Natural killer cell (primary cell): ENCODE data around the gene CADM2. TPM values are rescaled to one million over a fixed set of nuclear protein-coding genes. Genes with fewer than 3 reads are reported as not detected.

Experiments
- ATAC-seq, 3 donors: fragments of 150-1000 bp in 2 of 3; fragments of 200-7000 bp in 1 of 3; cut with Tn5 transposase; 1 replicate in 1 of 3; 2 replicates in 2 of 3; pipeline ENCODE4 v1.10.0; 2021; ENCODE audit warnings: mild to moderate bottlenecking in 2 of 3, moderate library complexity in 2 of 3
- DNase-seq, 2 donors: peaks; one replicate each; pipeline versions ENCODE4 v3.0.0 to v3.0.0-alpha.2; 2013 to 2021; ENCODE audit warnings: mixed read lengths in 1 of 2
- H3K27ac ChIP-seq: one replicate; pipeline ENCODE4 v1.5.1; 2013; ENCODE audit warnings: mild to moderate bottlenecking, low read length
- H3K27me3 ChIP-seq: one replicate; pipeline ENCODE4 v1.6.1; 2013; ENCODE audit warnings: low read length; ENCODE audit not compliant: control insufficient read depth, insufficient read depth
- H3K36me3 ChIP-seq: one replicate; pipeline ENCODE4 v1.6.1; 2013; ENCODE audit warnings: low read length; ENCODE audit not compliant: control insufficient read depth, insufficient read depth
- H3K4me1 ChIP-seq: one replicate; pipeline ENCODE4 v1.6.1; 2013; ENCODE audit warnings: low read length; ENCODE audit not compliant: control insufficient read depth, insufficient read depth
- H3K4me3 ChIP-seq: one replicate; pipeline ENCODE4 v1.5.1; 2013; ENCODE audit warnings: low read length
- H3K9me3 ChIP-seq: one replicate; pipeline ENCODE4 v1.6.1; 2013; ENCODE audit warnings: low read length; ENCODE audit not compliant: control insufficient read depth, insufficient read depth
- H3K27ac Mint-ChIP-seq, 2 donors: one replicate each; pipeline ENCODE4 v1.8.0; 2022; ENCODE audit warnings: mild to moderate bottlenecking in 2 of 2, mixed read lengths in 2 of 2, moderate library complexity in 1 of 2
- H3K27me3 Mint-ChIP-seq, 2 donors: one replicate each; pipeline ENCODE4 v1.8.0; 2022; ENCODE audit warnings: low read depth in 2 of 2, mixed read lengths in 2 of 2
- H3K36me3 Mint-ChIP-seq: one replicate; pipeline ENCODE4 v1.8.0; 2022; ENCODE audit warnings: mixed read lengths
- H3K4me1 Mint-ChIP-seq, 2 donors: one replicate each; pipeline ENCODE4 v1.8.0; 2022; ENCODE audit warnings: mixed read lengths in 2 of 2
- H3K4me3 Mint-ChIP-seq: one replicate; pipeline ENCODE4 v1.8.0; 2022; ENCODE audit warnings: mild to moderate bottlenecking, moderate library complexity, mixed read lengths
- H3K9me3 Mint-ChIP-seq, 2 donors: one replicate each; pipeline ENCODE4 v1.8.0; 2022; ENCODE audit warnings: mixed read lengths in 2 of 2
- CTCF ChIP-seq: fragments of 200-600 bp; IDR thresholded peaks from one replicate; pipeline ENCODE4 v1.8.0; 2022; ENCODE audit warnings: antibody characterized with exemption
- WGBS: methylation state at CpG from one replicate; pipeline ENCODE4 v1.1.7; 2013; ENCODE audit warnings: missing lambda C conversion rate; ENCODE audit not compliant: insufficient coverage; 5-methylcytosine and 5-hydroxymethylcytosine counted together
- intact Hi-C: fragments of 100-400 bp; cut with micrococcal nuclease; formaldehyde crosslinking; loops from one replicate; pipeline ENCODE4 v1.14.2; 2022
- total RNA-seq, 4 donors: library from RNA; stranded (reverse); fragments of 120-200 nt in 1 of 4; gene quantifications; one replicate each; pipeline versions ENCODE4 v1.2.3 to v1.2.4, GENCODE V29; 2013 to 2022

CADM2 gene
- total RNA-seq, 3 donors from 2014 or later (not counting 1 experiment from before 2014, with no cell fraction given) = 0.07 TPM; not detected in 2

GRCh38 chr3:85159376-85159775 is 200.6 kb downstream of the CADM2 start:
- H3K27me3 Mint-ChIP-seq = no peaks in the 10 kb centered on the region
- H3K27ac Mint-ChIP-seq = no peak overlapping the region
- no peak overlapping the region for H3K4me3 Mint-ChIP-seq
- Histone ChIP-seq H3K36me3 (no peaks in the 10 kb centered on the region), H3K27ac (no peak overlapping the region), H3K9me3 (peaks cover 3% of the 10 kb centered on the region), H3K4me1 (no peaks in the 10 kb centered on the region), H3K27me3 (no peaks in the 10 kb centered on the region), H3K4me3 (no peak overlapping the region)
- H3K9me3 Mint-ChIP-seq = peaks cover 10 to 14% of the 10 kb centered on the region in 2 donors
- ATAC-seq (no peak), DNase-seq (no peak)
- H3K36me3 Mint-ChIP-seq = no peaks in the 10 kb centered on the region
- no peak for TF ChIP-seq CTCF
- no peaks in the 10 kb centered on the region for H3K4me1 Mint-ChIP-seq
- 73% methylated on average over 4 of the region's 5 CpGs for WGBS
- intact Hi-C loops = no loop called here

GRCh38 chr3:85161544-85161943 is 202.8 kb downstream of the CADM2 start:
- no peak for TF ChIP-seq CTCF
- WGBS = 82% methylated on average over 6 of the region's 7 CpGs
- no peak overlapping the region for H3K4me3 Mint-ChIP-seq
- intact Hi-C loops = no loop called here
- H3K36me3 ChIP-seq = no peaks in the 10 kb centered on the region
- peaks cover 8 to 11% of the 10 kb centered on the region in 2 donors for H3K9me3 Mint-ChIP-seq
- no peaks in the 10 kb centered on the region for H3K27me3 ChIP-seq
- H3K4me3 ChIP-seq = no peak overlapping the region
- H3K9me3 ChIP-seq = peaks cover 3% of the 10 kb centered on the region
- H3K36me3 Mint-ChIP-seq = no peaks in the 10 kb centered on the region
- H3K4me1 ChIP-seq = no peaks in the 10 kb centered on the region
- no peak for DNase-seq
- no peaks in the 10 kb centered on the region for H3K4me1 Mint-ChIP-seq
- ATAC-seq = no peak
- no peaks in the 10 kb centered on the region for H3K27me3 Mint-ChIP-seq
- no peak overlapping the region for H3K27ac Mint-ChIP-seq
- H3K27ac ChIP-seq = no peak overlapping the region

GRCh38 chr3:85162905-85163304 is 204.1 kb downstream of the CADM2 start:
- DNase-seq (no peak), ATAC-seq (no peak)
- H3K9me3 ChIP-seq = peaks cover 3% of the 10 kb centered on the region
- H3K36me3 Mint-ChIP-seq = no peaks in the 10 kb centered on the region
- H3K27me3 Mint-ChIP-seq = no peaks in the 10 kb centered on the region
- no peaks in the 10 kb centered on the region for H3K36me3 ChIP-seq
- WGBS = 82% methylated on average over 1 of the region's 1 CpG
- H3K27me3 ChIP-seq = no peaks in the 10 kb centered on the region
- intact Hi-C loops = no loop called here
- no peak overlapping the region for H3K27ac Mint-ChIP-seq
- TF ChIP-seq CTCF = no peak
- H3K4me1 ChIP-seq = no peaks in the 10 kb centered on the region
- no peak overlapping the region for H3K4me3 ChIP-seq
- H3K4me1 Mint-ChIP-seq = no peaks in the 10 kb centered on the region
- H3K27ac ChIP-seq = no peak overlapping the region
- peaks cover 6 to 11% of the 10 kb centered on the region in 2 donors for H3K9me3 Mint-ChIP-seq
- no peak overlapping the region for H3K4me3 Mint-ChIP-seq

GRCh38 chr3:85164436-85164835 is 205.6 kb downstream of the CADM2 start:
- H3K27ac ChIP-seq = no peak overlapping the region
- H3K4me1 ChIP-seq = no peaks in the 10 kb centered on the region
- no peak overlapping the region for H3K4me3 Mint-ChIP-seq
- H3K4me3 ChIP-seq = no peak overlapping the region
- TF ChIP-seq CTCF = no peak
- no peak for DNase-seq
- H3K36me3 ChIP-seq = no peaks in the 10 kb centered on the region
- no peaks in the 10 kb centered on the region for H3K27me3 ChIP-seq
- peaks cover 3% of the 10 kb centered on the region for H3K9me3 ChIP-seq
- no peaks in the 10 kb centered on the region for H3K27me3 Mint-ChIP-seq
- no peak for ATAC-seq
- H3K36me3 Mint-ChIP-seq = no peaks in the 10 kb centered on the region
- H3K9me3 Mint-ChIP-seq = peaks cover 4 to 11% of the 10 kb centered on the region in 2 donors
- H3K4me1 Mint-ChIP-seq = no peaks in the 10 kb centered on the region
- H3K27ac Mint-ChIP-seq = no peak overlapping the region
- WGBS = 67% methylated on average over 1 of the region's 1 CpG
- intact Hi-C loops = no loop called here
